ENCODE results near the gene CFB.

DNA sequence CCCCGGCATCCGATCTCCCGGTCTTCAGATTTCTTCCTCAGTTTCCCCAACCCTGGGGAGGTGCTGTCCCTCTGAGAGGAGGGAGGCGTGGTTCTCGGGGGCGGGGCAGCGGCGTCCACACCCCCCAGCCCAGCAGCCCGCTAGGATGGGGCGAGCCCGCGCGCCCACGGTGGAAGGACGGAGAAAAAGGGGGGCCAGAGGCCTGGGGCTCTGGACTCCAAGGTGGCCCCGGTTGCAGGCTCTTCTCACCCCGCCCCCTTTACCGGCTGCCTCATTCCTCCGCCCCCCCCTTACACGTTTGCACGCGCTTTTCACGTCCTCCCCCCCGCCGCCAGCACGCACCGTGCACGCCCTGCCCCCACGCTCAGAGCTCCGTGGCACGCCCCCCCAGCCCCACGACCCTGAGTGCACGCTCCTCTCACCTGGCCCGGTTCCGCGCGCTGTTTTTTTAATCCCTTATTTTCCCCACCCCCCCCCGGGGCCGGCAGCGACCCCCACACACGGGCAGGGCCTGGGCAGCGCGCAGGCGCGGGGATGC, 44.4 kb upstream of the CFB start:
- TF ChIP-seq, protein P1, sequence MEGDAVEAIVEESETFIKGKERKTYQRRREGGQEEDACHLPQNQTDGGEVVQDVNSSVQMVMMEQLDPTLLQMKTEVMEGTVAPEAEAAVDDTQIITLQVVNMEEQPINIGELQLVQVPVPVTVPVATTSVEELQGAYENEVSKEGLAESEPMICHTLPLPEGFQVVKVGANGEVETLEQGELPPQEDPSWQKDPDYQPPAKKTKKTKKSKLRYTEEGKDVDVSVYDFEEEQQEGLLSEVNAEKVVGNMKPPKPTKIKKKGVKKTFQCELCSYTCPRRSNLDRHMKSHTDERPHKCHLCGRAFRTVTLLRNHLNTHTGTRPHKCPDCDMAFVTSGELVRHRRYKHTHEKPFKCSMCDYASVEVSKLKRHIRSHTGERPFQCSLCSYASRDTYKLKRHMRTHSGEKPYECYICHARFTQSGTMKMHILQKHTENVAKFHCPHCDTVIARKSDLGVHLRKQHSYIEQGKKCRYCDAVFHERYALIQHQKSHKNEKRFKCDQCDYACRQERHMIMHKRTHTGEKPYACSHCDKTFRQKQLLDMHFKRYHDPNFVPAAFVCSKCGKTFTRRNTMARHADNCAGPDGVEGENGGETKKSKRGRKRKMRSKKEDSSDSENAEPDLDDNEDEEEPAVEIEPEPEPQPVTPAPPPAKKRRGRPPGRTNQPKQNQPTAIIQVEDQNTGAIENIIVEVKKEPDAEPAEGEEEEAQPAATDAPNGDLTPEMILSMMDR (IDR thresholded peaks at IDR 0.05): no peak
- peak in 1 of 2 donors; percentile 9 for TF ChIP-seq POLR2A (IDR thresholded peaks at IDR 0.05)
